ENCODE results near the gene DDR1. TPM values are rescaled to one million over a fixed set of nuclear protein-coding genes. Genes with fewer than 3 reads are reported as not detected.

Gene DDR1
- total RNA-seq, 1 experiment from 2014 or later: 230 TPM

DNA sequence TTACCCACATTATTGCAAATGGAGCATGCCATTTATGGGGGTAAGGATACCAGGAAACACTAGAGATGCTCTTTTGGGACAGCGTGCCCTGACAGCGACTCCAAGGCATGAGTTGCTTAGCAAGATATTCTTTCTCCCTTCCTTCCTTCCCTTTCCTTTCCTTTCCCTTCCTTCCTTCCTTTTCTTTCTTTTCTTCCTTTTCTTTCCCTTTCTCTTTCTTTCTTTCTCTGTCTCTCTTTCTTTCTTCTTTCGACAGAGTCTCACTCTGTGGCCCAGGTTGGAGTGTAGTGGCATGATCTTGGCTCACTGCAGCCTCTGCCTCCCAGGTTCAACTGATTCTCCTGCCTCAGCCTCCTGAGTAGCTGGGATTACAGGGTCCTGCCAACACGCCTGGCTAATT lies 59.7 kb downstream of the DDR1 start:
- POLR2A ChIA-PET: no interaction called here
- peaks cover 6% of the 10 kb centered on the region for H3K9me3 Mint-ChIP-seq

DNA sequence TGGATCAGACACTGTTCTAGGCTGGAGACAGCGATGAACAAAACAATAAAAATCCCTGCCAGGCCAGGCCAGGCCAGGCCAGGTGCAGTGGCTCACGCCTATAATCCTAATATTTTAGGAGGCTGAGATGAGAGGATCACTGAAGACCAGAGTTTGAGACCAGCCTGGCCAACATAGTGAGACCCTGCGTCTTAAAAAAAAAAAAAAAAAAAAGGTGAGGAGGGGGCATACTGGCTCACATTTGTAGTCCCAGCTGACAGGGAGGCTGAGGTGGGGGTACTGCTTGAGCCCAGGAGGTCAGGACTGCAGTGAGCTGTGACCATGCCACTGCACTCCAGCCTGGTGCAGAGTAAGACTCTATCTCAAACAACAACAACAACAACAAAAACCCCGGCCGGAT lies 61.0 kb downstream of the DDR1 start:
- CTCF ChIA-PET: interaction anchor here (1.3 to 1.4 kb wide), 3 partner anchors 29 to 142 kb away, joined by 3 to 7 read pairs (median 5); no protein-coding TSS in a partner anchor
- POLR2A ChIA-PET: no interaction called here
- Mint-ChIP-seq H3K27ac (no peak overlapping the region), H3K27me3 (ENCODE audit: low read depth) (peaks cover 12% of the 10 kb centered on the region), H3K4me3 (no peak overlapping the region), H3K4me1 (peaks cover 35% of the 10 kb centered on the region), H3K36me3 (no peaks in the 10 kb centered on the region), H3K9me3 (peaks cover 18% of the 10 kb centered on the region)
- DNase-seq (ENCODE audit: low spot score) (no peak), ATAC-seq (no peak)
- TF ChIP-seq PRRX2 (CRISPR knock-in tag; IDR thresholded peaks at IDR 0.05) (no peak), ZNF263 (CRISPR knock-in tag; IDR thresholded peaks at IDR 0.05; ENCODE audit: low read depth) (no peak), EMX1 (CRISPR knock-in tag; IDR thresholded peaks at IDR 0.05) (no peak)
- TF ChIP-seq, protein P1, sequence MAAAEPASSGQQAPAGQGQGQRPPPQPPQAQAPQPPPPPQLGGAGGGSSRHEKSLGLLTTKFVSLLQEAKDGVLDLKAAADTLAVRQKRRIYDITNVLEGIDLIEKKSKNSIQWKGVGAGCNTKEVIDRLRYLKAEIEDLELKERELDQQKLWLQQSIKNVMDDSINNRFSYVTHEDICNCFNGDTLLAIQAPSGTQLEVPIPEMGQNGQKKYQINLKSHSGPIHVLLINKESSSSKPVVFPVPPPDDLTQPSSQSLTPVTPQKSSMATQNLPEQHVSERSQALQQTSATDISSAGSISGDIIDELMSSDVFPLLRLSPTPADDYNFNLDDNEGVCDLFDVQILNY (CRISPR knock-in tag; IDR thresholded peaks at IDR 0.05): no peak
- TF ChIP-seq, protein P2, sequence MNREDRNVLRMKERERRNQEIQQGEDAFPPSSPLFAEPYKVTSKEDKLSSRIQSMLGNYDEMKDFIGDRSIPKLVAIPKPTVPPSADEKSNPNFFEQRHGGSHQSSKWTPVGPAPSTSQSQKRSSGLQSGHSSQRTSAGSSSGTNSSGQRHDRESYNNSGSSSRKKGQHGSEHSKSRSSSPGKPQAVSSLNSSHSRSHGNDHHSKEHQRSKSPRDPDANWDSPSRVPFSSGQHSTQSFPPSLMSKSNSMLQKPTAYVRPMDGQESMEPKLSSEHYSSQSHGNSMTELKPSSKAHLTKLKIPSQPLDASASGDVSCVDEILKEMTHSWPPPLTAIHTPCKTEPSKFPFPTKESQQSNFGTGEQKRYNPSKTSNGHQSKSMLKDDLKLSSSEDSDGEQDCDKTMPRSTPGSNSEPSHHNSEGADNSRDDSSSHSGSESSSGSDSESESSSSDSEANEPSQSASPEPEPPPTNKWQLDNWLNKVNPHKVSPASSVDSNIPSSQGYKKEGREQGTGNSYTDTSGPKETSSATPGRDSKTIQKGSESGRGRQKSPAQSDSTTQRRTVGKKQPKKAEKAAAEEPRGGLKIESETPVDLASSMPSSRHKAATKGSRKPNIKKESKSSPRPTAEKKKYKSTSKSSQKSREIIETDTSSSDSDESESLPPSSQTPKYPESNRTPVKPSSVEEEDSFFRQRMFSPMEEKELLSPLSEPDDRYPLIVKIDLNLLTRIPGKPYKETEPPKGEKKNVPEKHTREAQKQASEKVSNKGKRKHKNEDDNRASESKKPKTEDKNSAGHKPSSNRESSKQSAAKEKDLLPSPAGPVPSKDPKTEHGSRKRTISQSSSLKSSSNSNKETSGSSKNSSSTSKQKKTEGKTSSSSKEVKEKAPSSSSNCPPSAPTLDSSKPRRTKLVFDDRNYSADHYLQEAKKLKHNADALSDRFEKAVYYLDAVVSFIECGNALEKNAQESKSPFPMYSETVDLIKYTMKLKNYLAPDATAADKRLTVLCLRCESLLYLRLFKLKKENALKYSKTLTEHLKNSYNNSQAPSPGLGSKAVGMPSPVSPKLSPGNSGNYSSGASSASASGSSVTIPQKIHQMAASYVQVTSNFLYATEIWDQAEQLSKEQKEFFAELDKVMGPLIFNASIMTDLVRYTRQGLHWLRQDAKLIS (CRISPR knock-in tag; IDR thresholded peaks at IDR 0.05; ENCODE audit: borderline replicate concordance): no peak
- TF ChIP-seq, protein P3, sequence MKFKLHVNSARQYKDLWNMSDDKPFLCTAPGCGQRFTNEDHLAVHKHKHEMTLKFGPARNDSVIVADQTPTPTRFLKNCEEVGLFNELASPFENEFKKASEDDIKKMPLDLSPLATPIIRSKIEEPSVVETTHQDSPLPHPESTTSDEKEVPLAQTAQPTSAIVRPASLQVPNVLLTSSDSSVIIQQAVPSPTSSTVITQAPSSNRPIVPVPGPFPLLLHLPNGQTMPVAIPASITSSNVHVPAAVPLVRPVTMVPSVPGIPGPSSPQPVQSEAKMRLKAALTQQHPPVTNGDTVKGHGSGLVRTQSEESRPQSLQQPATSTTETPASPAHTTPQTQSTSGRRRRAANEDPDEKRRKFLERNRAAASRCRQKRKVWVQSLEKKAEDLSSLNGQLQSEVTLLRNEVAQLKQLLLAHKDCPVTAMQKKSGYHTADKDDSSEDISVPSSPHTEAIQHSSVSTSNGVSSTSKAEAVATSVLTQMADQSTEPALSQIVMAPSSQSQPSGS (CRISPR knock-in tag; IDR thresholded peaks at IDR 0.05; ENCODE audit: borderline replicate concordance, low read depth): no peak

More for the DNA sequence above, 59.7 kb downstream of the DDR1 start:
- Mint-ChIP-seq H3K36me3 (no peaks in the 10 kb centered on the region), H3K27me3 (ENCODE audit: low read depth) (peaks cover 3% of the 10 kb centered on the region), H3K4me1 (peaks cover 36% of the 10 kb centered on the region), H3K4me3 (no peak overlapping the region), H3K27ac (peak overlapping the region; percentile 15; the same call in 1 of the 2 replicates)
- CTCF ChIA-PET: interaction anchor here (2.9 to 4.7 kb wide), 2 partner anchors 12 to 126 kb away, joined by 29 to 50 read pairs; no protein-coding TSS in a partner anchor
- TF ChIP-seq ZNF121 (CRISPR knock-in tag; IDR thresholded peaks at IDR 0.05) (no peak), MXD4 (CRISPR knock-in tag; IDR thresholded peaks at IDR 0.05; ENCODE audit: borderline replicate concordance) (no peak), FOXJ3 (CRISPR knock-in tag; IDR thresholded peaks at IDR 0.05; ENCODE audit: borderline replicate concordance) (no peak), TP53 (CRISPR knock-in tag; IDR thresholded peaks at IDR 0.05) (no peak), ELF4 (CRISPR knock-in tag; IDR thresholded peaks at IDR 0.05; ENCODE audit: low read depth) (no peak), JUN (CRISPR knock-in tag; IDR thresholded peaks at IDR 0.05) (no peak), ZNF263 (CRISPR knock-in tag; IDR thresholded peaks at IDR 0.05; ENCODE audit: low read depth) (no peak), NFATC4 (CRISPR knock-in tag; IDR thresholded peaks at IDR 0.05) (no peak)
- TF ChIP-seq, protein P4, sequence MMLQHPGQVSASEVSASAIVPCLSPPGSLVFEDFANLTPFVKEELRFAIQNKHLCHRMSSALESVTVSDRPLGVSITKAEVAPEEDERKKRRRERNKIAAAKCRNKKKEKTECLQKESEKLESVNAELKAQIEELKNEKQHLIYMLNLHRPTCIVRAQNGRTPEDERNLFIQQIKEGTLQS (CRISPR knock-in tag; conservative IDR thresholded peaks at IDR 0.05): no peak
- TF ChIP-seq, protein P3 (CRISPR knock-in tag; IDR thresholded peaks at IDR 0.05; ENCODE audit: borderline replicate concordance, low read depth): no peak
- TF ChIP-seq, protein P5, sequence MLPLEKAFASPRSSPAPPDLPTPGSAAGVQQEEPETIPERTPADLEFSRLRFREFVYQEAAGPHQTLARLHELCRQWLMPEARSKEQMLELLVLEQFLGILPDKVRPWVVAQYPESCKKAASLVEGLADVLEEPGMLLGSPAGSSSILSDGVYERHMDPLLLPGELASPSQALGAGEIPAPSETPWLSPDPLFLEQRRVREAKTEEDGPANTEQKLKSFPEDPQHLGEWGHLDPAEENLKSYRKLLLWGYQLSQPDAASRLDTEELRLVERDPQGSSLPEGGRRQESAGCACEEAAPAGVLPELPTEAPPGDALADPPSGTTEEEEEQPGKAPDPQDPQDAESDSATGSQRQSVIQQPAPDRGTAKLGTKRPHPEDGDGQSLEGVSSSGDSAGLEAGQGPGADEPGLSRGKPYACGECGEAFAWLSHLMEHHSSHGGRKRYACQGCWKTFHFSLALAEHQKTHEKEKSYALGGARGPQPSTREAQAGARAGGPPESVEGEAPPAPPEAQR (CRISPR knock-in tag; IDR thresholded peaks at IDR 0.05): no peak
- TF ChIP-seq, protein P6, sequence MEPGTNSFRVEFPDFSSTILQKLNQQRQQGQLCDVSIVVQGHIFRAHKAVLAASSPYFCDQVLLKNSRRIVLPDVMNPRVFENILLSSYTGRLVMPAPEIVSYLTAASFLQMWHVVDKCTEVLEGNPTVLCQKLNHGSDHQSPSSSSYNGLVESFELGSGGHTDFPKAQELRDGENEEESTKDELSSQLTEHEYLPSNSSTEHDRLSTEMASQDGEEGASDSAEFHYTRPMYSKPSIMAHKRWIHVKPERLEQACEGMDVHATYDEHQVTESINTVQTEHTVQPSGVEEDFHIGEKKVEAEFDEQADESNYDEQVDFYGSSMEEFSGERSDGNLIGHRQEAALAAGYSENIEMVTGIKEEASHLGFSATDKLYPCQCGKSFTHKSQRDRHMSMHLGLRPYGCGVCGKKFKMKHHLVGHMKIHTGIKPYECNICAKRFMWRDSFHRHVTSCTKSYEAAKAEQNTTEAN (CRISPR knock-in tag; IDR thresholded peaks at IDR 0.05): no peak
- TF ChIP-seq, protein P7, sequence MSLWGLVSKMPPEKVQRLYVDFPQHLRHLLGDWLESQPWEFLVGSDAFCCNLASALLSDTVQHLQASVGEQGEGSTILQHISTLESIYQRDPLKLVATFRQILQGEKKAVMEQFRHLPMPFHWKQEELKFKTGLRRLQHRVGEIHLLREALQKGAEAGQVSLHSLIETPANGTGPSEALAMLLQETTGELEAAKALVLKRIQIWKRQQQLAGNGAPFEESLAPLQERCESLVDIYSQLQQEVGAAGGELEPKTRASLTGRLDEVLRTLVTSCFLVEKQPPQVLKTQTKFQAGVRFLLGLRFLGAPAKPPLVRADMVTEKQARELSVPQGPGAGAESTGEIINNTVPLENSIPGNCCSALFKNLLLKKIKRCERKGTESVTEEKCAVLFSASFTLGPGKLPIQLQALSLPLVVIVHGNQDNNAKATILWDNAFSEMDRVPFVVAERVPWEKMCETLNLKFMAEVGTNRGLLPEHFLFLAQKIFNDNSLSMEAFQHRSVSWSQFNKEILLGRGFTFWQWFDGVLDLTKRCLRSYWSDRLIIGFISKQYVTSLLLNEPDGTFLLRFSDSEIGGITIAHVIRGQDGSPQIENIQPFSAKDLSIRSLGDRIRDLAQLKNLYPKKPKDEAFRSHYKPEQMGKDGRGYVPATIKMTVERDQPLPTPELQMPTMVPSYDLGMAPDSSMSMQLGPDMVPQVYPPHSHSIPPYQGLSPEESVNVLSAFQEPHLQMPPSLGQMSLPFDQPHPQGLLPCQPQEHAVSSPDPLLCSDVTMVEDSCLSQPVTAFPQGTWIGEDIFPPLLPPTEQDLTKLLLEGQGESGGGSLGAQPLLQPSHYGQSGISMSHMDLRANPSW (CRISPR knock-in tag; conservative IDR thresholded peaks at IDR 0.05; ENCODE audit: low read depth): no peak
- TF ChIP-seq, protein P8, sequence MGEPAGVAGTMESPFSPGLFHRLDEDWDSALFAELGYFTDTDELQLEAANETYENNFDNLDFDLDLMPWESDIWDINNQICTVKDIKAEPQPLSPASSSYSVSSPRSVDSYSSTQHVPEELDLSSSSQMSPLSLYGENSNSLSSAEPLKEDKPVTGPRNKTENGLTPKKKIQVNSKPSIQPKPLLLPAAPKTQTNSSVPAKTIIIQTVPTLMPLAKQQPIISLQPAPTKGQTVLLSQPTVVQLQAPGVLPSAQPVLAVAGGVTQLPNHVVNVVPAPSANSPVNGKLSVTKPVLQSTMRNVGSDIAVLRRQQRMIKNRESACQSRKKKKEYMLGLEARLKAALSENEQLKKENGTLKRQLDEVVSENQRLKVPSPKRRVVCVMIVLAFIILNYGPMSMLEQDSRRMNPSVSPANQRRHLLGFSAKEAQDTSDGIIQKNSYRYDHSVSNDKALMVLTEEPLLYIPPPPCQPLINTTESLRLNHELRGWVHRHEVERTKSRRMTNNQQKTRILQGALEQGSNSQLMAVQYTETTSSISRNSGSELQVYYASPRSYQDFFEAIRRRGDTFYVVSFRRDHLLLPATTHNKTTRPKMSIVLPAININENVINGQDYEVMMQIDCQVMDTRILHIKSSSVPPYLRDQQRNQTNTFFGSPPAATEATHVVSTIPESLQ (CRISPR knock-in tag; IDR thresholded peaks at IDR 0.05): no peak
- ATAC-seq: no peak
- DNase-seq (ENCODE audit: low spot score): no peak
